WTC11 (cell line): ENCODE results near the gene OFD1. TPM values are rescaled to one million over a fixed set of nuclear protein-coding genes. Genes with fewer than 3 reads are reported as not detected.

Source experiments
- ATAC-seq: fragments of 200-7000 bp; cut with Tn5 transposase; 2 replicates; pipeline ENCODE4 v1.10.0; 2021; ENCODE audit warnings: mild to moderate bottlenecking, moderate library complexity
- CTCF ChIA-PET: fragments of 300-600 bp; sonication (Branson Sonifier 250); formaldehyde crosslinking; loops from one replicate; lab custom pipeline; 2021; ENCODE audit warnings: antibody characterized with exemption; lab: Charles Lee
- POLR2A ChIA-PET: fragments of 350-600 bp; sonication (Branson Sonifier 250); formaldehyde crosslinking; loops from one replicate; lab custom pipeline; 2021; ENCODE audit warnings: antibody characterized with exemption; lab: Charles Lee
- DNase-seq: peaks from one replicate; pipeline ENCODE4 v3.0.0; 2021; ENCODE audit warnings: low spot score
- H3K27ac Mint-ChIP-seq: 2 replicates; pipeline ENCODE4 v1.8.0; 2021; ENCODE audit warnings: mixed read lengths
- H3K27me3 Mint-ChIP-seq: 2 replicates; pipeline ENCODE4 v1.8.0; 2021; ENCODE audit warnings: low read depth, mild to moderate bottlenecking, moderate library complexity, mixed read lengths
- H3K36me3 Mint-ChIP-seq: 2 replicates; pipeline ENCODE4 v1.8.0; 2021; ENCODE audit warnings: mixed read lengths
- H3K4me1 Mint-ChIP-seq: 2 replicates; pipeline ENCODE4 v1.8.0; 2022; ENCODE audit warnings: mixed read lengths
- H3K4me3 Mint-ChIP-seq: 2 replicates; pipeline ENCODE4 v1.8.0; 2021; ENCODE audit warnings: mild to moderate bottlenecking, moderate library complexity, mixed read lengths
- H3K9me3 Mint-ChIP-seq: 2 replicates; pipeline ENCODE4 v1.8.0; 2021; ENCODE audit warnings: mixed read lengths
- ARID4B ChIP-seq: sonication (generic); formaldehyde crosslinking; IDR thresholded peaks from 2 replicates; pipeline ENCODE4 v1.8.0; 2023; ENCODE audit warnings: missing genetic modification reagents, mild to moderate bottlenecking, borderline replicate concordance
- ATF1 ChIP-seq: sonication (generic); formaldehyde crosslinking; IDR thresholded peaks from 2 replicates; pipeline ENCODE4 v1.8.1; 2023; ENCODE audit warnings: mild to moderate bottlenecking, moderate library complexity, missing genetic modification reagents
- ATF2 ChIP-seq: sonication (generic); formaldehyde crosslinking; IDR thresholded peaks from 2 replicates; pipeline ENCODE4 v1.8.1; 2022; ENCODE audit warnings: low read depth, missing genetic modification reagents, borderline replicate concordance
- CREB1 ChIP-seq: sonication (generic); formaldehyde crosslinking; IDR thresholded peaks from 2 replicates; pipeline ENCODE4 v1.8.0; 2023; ENCODE audit warnings: mild to moderate bottlenecking, missing genetic modification reagents
- E2F1 ChIP-seq: sonication (generic); formaldehyde crosslinking; IDR thresholded peaks from 2 replicates; pipeline ENCODE4 v1.8.0; 2022; ENCODE audit warnings: mild to moderate bottlenecking, missing genetic modification reagents
- ELF4 ChIP-seq: sonication (generic); formaldehyde crosslinking; IDR thresholded peaks from 2 replicates; pipeline ENCODE4 v1.8.1; 2022; ENCODE audit warnings: low read depth, mild to moderate bottlenecking, moderate library complexity, missing genetic modification reagents
- FOXP1 ChIP-seq: sonication (generic); formaldehyde crosslinking; IDR thresholded peaks from 2 replicates; pipeline ENCODE4 v1.8.0; 2022; ENCODE audit warnings: missing genetic modification reagents, mild to moderate bottlenecking, moderate library complexity, borderline replicate concordance
- GABPB1 ChIP-seq: sonication (generic); formaldehyde crosslinking; IDR thresholded peaks from 2 replicates; pipeline ENCODE4 v1.8.1; 2023; ENCODE audit warnings: mild to moderate bottlenecking, missing genetic modification reagents
- GRHL2 ChIP-seq: fragments of 250-450 bp; sonication (Bioruptor Pico); IDR thresholded peaks from 2 replicates; pipeline ENCODE4 v1.8.0; 2022; ENCODE audit warnings: mild to moderate bottlenecking, moderate library complexity; ENCODE audit not compliant: insufficient replicate concordance, severe bottlenecking
- JAZF1 ChIP-seq: fragments of 250-450 bp; sonication (Bioruptor Pico); IDR thresholded peaks from 2 replicates; pipeline ENCODE4 v1.9.0; 2021; ENCODE audit warnings: moderate library complexity, mild to moderate bottlenecking, inconsistent platforms
- ZBTB43 ChIP-seq: sonication (generic); formaldehyde crosslinking; IDR thresholded peaks from 2 replicates; pipeline ENCODE4 v1.8.1; 2023; ENCODE audit warnings: mild to moderate bottlenecking, missing genetic modification reagents
- ZNF138 ChIP-seq: sonication (generic); formaldehyde crosslinking; conservative IDR thresholded peaks from 2 replicates; pipeline ENCODE4 v1.8.1; 2022; ENCODE audit warnings: mild to moderate bottlenecking, moderate library complexity, missing genetic modification reagents
- ZNF281 ChIP-seq: sonication (generic); formaldehyde crosslinking; IDR thresholded peaks from 2 replicates; pipeline ENCODE4 v1.8.0; 2023; ENCODE audit warnings: mild to moderate bottlenecking, missing genetic modification reagents
- ZNF317 ChIP-seq: sonication (generic); formaldehyde crosslinking; IDR thresholded peaks from 2 replicates; pipeline ENCODE4 v1.8.1; 2023; ENCODE audit warnings: low read depth, mild to moderate bottlenecking, moderate library complexity, missing genetic modification reagents, borderline replicate concordance
- ZNF671 ChIP-seq: fragments of 250-450 bp; sonication (Bioruptor Pico); IDR thresholded peaks from 2 replicates; pipeline ENCODE4 v1.8.0; 2021; ENCODE audit warnings: mild to moderate bottlenecking
- total RNA-seq: library from RNA; stranded (reverse); gene quantifications from 3 replicates; pipeline ENCODE4 v1.2.3, GENCODE V29; 2021

Gene OFD1
- total RNA-seq, 1 experiment from 2014 or later = 23.4 TPM

- TF ChIP-seq ZBTB43 (CRISPR knock-in tag) (no peak), GRHL2 (no peak)
Measured at GRCh38 chrX:13768939-13769338, 34.4 kb downstream of the OFD1 start (continued).

GRCh38 chrX:13770013-13770535 is 35.5 kb downstream of the OFD1 start:
- no peak for DNase-seq
- no peak for TF ChIP-seq ELF4
- no peak for TF ChIP-seq JAZF1
- no peaks in the 10 kb centered on the region for H3K9me3 Mint-ChIP-seq
- no peak for ATAC-seq
- no peak overlapping the region for H3K27ac Mint-ChIP-seq
- no peak overlapping the region for H3K4me3 Mint-ChIP-seq
- no peaks in the 10 kb centered on the region for H3K4me1 Mint-ChIP-seq
- no peaks in the 10 kb centered on the region for H3K27me3 Mint-ChIP-seq
- ChIA-PET POLR2A (interaction anchor here (0.7 kb wide), 1 partner anchor 24 kb away, joined by 3 read pairs; no protein-coding TSS in a partner anchor), CTCF (no interaction called here)
- H3K36me3 Mint-ChIP-seq = peaks cover 66% of the 10 kb centered on the region

- no peaks in the 10 kb centered on the region for H3K9me3 Mint-ChIP-seq
- H3K27me3 Mint-ChIP-seq = no peaks in the 10 kb centered on the region
- no peak overlapping the region for H3K4me3 Mint-ChIP-seq
- H3K36me3 Mint-ChIP-seq = peaks cover 54% of the 10 kb centered on the region
- TF ChIP-seq ZNF281 (CRISPR knock-in tag) (no peak), ZNF671 (CRISPR knock-in tag) (no peak), FOXP1 (CRISPR knock-in tag) (no peak), E2F1 (CRISPR knock-in tag) (no peak), ZNF317 (CRISPR knock-in tag) (no peak), ARID4B (CRISPR knock-in tag) (no peak), ATF2 (no peak), CREB1 (CRISPR knock-in tag) (no peak), GABPB1 (no peak), ZNF138 (CRISPR knock-in tag) (no peak), ATF1 (CRISPR knock-in tag) (no peak)
- no peak for DNase-seq
- CTCF ChIA-PET = no interaction called here
- no peak for ATAC-seq
- peaks cover 8% of the 10 kb centered on the region for H3K4me1 Mint-ChIP-seq
- H3K27ac Mint-ChIP-seq = no peak overlapping the region
- POLR2A ChIA-PET = interaction anchor here (0.6 kb wide), 1 partner anchor 13 kb away, joined by 8 read pairs; no protein-coding TSS in a partner anchor
Measured at GRCh38 chrX:13774696-13775095, 40.1 kb downstream of the OFD1 start.
